ENCODE results near the gene MXRA8. TPM values are rescaled to one million over a fixed set of nuclear protein-coding genes. Genes with fewer than 3 reads are reported as not detected.
A peak's percentile ranks its signal among the peaks of the same experiment; 100 is the strongest.

MXRA8 gene
- total RNA-seq, 1 donor from 2014 or later: 137 TPM

DNA sequence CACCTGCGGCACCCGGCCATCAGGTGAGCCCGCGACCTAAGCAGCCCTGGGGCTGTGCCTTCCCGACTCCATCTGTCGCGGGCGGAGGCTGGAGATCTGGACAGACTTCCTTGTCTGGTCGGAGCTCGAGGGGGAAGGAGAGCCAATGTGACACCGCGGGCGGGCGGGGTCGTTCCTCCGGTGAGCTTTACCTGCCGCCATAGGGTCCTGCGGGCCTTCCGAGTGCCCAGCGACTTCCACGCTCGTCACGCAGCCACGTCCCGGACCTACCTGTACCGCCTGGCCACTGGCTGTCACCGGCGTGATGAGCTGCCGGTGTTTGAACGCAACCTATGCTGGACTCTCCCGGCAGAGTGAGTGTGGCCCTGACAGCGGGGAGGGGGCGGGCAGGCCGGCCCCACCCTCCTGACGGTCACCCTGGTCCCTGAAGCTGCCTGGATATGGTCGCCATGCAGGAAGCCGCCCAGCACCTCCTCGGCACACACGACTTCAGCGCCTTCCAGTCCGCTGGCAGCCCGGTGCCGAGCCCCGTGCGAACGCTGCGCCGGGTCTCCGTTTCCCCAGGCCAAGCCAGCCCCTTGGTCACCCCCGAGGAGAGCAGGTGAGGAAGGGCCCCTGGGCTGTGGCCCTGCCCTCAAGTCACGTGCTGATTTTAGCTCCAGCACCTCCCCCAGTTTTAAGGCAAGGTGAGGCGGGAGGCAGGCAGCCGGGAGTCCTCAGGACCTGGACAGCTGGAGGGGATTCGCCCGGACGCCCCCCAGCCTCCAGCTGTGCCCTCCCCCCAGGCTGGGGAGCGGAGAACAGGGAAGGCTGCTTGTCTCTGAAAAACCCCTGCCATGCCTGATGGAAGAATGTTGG is 48.9 kb downstream of the MXRA8 start:
- peak overlapping the region; percentile 87 for H3K4me3 ChIP-seq (ENCODE audit: low read depth, low read length)
- DNase-seq (ENCODE audit: low read depth): no peak
- TF ChIP-seq, protein P1, sequence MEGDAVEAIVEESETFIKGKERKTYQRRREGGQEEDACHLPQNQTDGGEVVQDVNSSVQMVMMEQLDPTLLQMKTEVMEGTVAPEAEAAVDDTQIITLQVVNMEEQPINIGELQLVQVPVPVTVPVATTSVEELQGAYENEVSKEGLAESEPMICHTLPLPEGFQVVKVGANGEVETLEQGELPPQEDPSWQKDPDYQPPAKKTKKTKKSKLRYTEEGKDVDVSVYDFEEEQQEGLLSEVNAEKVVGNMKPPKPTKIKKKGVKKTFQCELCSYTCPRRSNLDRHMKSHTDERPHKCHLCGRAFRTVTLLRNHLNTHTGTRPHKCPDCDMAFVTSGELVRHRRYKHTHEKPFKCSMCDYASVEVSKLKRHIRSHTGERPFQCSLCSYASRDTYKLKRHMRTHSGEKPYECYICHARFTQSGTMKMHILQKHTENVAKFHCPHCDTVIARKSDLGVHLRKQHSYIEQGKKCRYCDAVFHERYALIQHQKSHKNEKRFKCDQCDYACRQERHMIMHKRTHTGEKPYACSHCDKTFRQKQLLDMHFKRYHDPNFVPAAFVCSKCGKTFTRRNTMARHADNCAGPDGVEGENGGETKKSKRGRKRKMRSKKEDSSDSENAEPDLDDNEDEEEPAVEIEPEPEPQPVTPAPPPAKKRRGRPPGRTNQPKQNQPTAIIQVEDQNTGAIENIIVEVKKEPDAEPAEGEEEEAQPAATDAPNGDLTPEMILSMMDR (conservative IDR thresholded peaks at IDR 0.05; ENCODE audit: low read depth, low read length): no peak

DNA sequence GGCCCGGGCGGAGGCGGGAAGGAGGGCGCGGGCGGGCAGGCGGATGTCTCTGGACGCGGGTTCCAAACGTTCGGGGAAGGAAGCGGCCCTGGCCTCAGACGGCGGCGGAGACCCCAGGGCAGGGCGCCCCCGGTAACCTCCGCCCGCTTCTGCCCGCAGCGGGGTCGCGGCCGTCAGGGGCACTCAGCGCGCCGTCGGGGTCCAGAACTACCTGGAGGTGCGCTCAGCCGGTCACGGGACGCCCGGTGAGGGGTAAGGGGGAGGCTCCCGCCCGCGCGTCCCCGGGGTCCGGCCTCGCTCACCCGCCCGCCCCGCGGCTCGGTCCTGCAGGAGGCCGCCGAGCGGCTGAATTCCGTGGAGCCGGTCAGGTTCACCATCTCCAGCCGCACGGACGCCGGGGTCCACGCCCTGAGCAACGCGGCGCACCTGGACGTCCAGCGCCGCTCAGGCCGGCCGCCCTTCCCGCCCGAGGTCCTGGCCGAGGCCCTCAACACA is 49.6 kb downstream of the MXRA8 start:
- H3K4me3 ChIP-seq (ENCODE audit: low read depth, low read length): peak overlapping the region; percentile 87
- TF ChIP-seq, protein P1 (conservative IDR thresholded peaks at IDR 0.05; ENCODE audit: low read depth, low read length): no peak
- DNase-seq (ENCODE audit: low read depth): no peak

GRCh38 chr1:1307923-1308755 is 50.2 kb downstream of the MXRA8 start, which contains the start of the genes ACAP3 and PUSL1:
TSS of gene ACAP3 (minus strand) at chr1:1307930. CDS start at chr1:1307815, 115 bp downstream.
TSS of gene PUSL1 (plus strand) at chr1:1308597. CDS start at chr1:1308644, 47 bp downstream.
- DNase-seq (ENCODE audit: low read depth): no peak
- H3K4me3 ChIP-seq (ENCODE audit: low read depth, low read length): peak within 1 kb of the TSS; percentile 87
- TF ChIP-seq, protein P1 (conservative IDR thresholded peaks at IDR 0.05; ENCODE audit: low read depth, low read length): no peak

GRCh38 chr1:1307261-1307922 is 51.0 kb downstream of the MXRA8 start:
- no peak for DNase-seq (ENCODE audit: low read depth)
- H3K4me3 ChIP-seq (ENCODE audit: low read depth, low read length): peak overlapping the region; percentile 73
- TF ChIP-seq, protein P1 (conservative IDR thresholded peaks at IDR 0.05; ENCODE audit: low read depth, low read length): no peak

DNA sequence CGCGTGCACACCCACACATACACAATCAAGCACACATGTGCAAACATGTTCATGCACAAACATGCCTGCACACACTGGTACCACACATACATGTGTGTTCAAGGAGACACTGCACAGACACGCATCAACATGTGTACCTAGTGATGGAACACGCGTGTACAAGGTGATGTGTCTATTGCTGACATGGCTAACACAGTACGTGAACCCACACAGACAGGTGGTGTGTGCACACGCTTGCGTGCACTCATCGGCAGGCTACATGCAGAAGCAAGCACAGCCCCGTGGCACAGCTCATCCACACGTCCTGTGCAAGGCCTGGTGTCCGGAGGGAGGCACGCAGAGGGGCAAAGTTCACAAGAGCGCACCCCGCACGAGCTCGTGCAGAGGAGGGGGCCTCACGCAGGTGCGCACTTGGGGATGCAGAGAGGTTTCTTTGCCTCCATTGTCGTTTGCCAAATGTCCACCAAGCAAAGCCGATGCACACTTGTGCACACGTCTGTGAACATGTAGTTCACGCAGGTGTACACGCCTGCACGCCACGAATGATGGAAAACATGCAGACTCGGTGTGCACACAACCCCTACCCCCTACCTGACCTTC is 51.6 kb downstream of the MXRA8 start:
- TF ChIP-seq, protein P1 (conservative IDR thresholded peaks at IDR 0.05; ENCODE audit: low read depth, low read length): no peak
- peak overlapping the region; percentile 73 for H3K4me3 ChIP-seq (ENCODE audit: low read depth, low read length)
- DNase-seq (ENCODE audit: low read depth): no peak

- TF ChIP-seq, protein P1 (conservative IDR thresholded peaks at IDR 0.05; ENCODE audit: low read depth, low read length): peak; percentile 16
- DNase-seq (ENCODE audit: low read depth): no peak
- H3K4me3 ChIP-seq (ENCODE audit: low read depth, low read length): peak overlapping the region; percentile 73
Measured at GRCh38 chr1:1306070-1306660, 52.2 kb downstream of the MXRA8 start.
